NCI-H1694 treated with DMSO at 0.1 percent for 48 hours (cell line): ENCODE results near the gene SOD1.

ENCODE experiments used
- DNase-seq: peaks from one replicate; lab custom pipeline; 2025; lab: John Stamatoyannopoulos, UW

SOD1 gene

GRCh38 chr21:31682620-31683019 is 23.1 kb downstream of the SOD1 start:
- no peak for DNase-seq

GRCh38 chr21:31683029-31683428 is 23.5 kb downstream of the SOD1 start:
- DNase-seq = no peak

GRCh38 chr21:31684918-31685317 is 25.4 kb downstream of the SOD1 start:
- DNase-seq = no peak

- no peak for DNase-seq
These were observed 26.9 kb downstream of the SOD1 start for GRCh38 chr21:31686272-31686915.

GRCh38 chr21:31687108-31687507 is 27.6 kb downstream of the SOD1 start:
- DNase-seq = no peak

GRCh38 chr21:31688603-31689368 is 29.3 kb downstream of the SOD1 start:
- no peak for DNase-seq

- DNase-seq = no peak
These were observed 33.7 kb downstream of the SOD1 start for GRCh38 chr21:31693222-31693621.

- DNase-seq = no peak
These were observed 36.9 kb downstream of the SOD1 start for GRCh38 chr21:31696424-31696823.

- DNase-seq = no peak
These were observed 39.0 kb downstream of the SOD1 start for GRCh38 chr21:31698461-31698860.

- DNase-seq = no peak
These were observed 40.5 kb downstream of the SOD1 start for GRCh38 chr21:31700040-31700439.

- DNase-seq = no peak
These were observed 47.1 kb downstream of the SOD1 start for GRCh38 chr21:31706562-31706961.

GRCh38 chr21:31707499-31707898 is 48.0 kb downstream of the SOD1 start:
- DNase-seq = no peak

GRCh38 chr21:31708541-31708940 is 49.0 kb downstream of the SOD1 start:
- no peak for DNase-seq

GRCh38 chr21:31710586-31710985 is 51.1 kb downstream of the SOD1 start:
- DNase-seq = peak; percentile 62

- DNase-seq = no peak
These were observed 51.8 kb downstream of the SOD1 start for GRCh38 chr21:31711326-31711725.

GRCh38 chr21:31711745-31712285 is 52.3 kb downstream of the SOD1 start:
- no peak for DNase-seq

GRCh38 chr21:31713115-31713514 is 53.6 kb downstream of the SOD1 start:
- DNase-seq = no peak

- no peak for DNase-seq
These were observed 54.7 kb downstream of the SOD1 start for GRCh38 chr21:31713973-31714740.

GRCh38 chr21:31714741-31715365 is 55.4 kb downstream of the SOD1 start:
- no peak for DNase-seq

GRCh38 chr21:31716106-31716505 is 56.6 kb downstream of the SOD1 start:
- no peak for DNase-seq
